ENCODE results near the gene OR10A3. TPM values are rescaled to one million over a fixed set of nuclear protein-coding genes. Genes with fewer than 3 reads are reported as not detected.

Gene OR10A3
- polyA plus RNA-seq, 1 donor from 2014 or later: not detected

GRCh38 chr11:7896009-7896785, 45.3 kb downstream of the OR10A3 start (continued):
- TF ChIP-seq CTCF (IDR thresholded peaks at IDR 0.05; ENCODE audit: poor library complexity, severe bottlenecking) (no peak), POLR2AphosphoS5 (IDR thresholded peaks at IDR 0.05) (no peak)

GRCh38 chr11:7894251-7894650, 47.3 kb downstream of the OR10A3 start:
- Histone ChIP-seq H3K4me2 (ENCODE audit: low read length) (no peak overlapping the region), H3K9me3 (ENCODE audit: low read length) (no peaks in the 10 kb centered on the region), H3K9ac (ENCODE audit: low read length) (no peak overlapping the region), H3F3A (ENCODE audit: insufficient read depth, low read length, poor library complexity, severe bottlenecking) (no peaks in the 10 kb centered on the region), H3K79me2 (replicated peaks; ENCODE audit: insufficient read depth, low read length) (no peaks in the 10 kb centered on the region), H3K36me3 (ENCODE audit: insufficient read depth, low read length) (no peaks in the 10 kb centered on the region), H3K27ac (ENCODE audit: low read length) (no peak overlapping the region), H3K27me3 (ENCODE audit: insufficient read depth, low read depth, low read length) (no peaks in the 10 kb centered on the region), H2AFZ (ENCODE audit: low read depth, low read length) (no peak overlapping the region), H3K9me2 (ENCODE audit: insufficient read depth, low read length) (no peaks in the 10 kb centered on the region), H3K4me3 (ENCODE audit: low read length) (no peak overlapping the region), H4K20me1 (ENCODE audit: insufficient read depth) (no peaks in the 10 kb centered on the region)
- TF ChIP-seq TAF1 (IDR thresholded peaks at IDR 0.05; ENCODE audit: low read depth) (no peak), SMC3 (conservative IDR thresholded peaks at IDR 0.05; ENCODE audit: poor library complexity) (no peak), RAD21 (conservative IDR thresholded peaks at IDR 0.05) (no peak), EZH2 (IDR thresholded peaks at IDR 0.05; ENCODE audit: borderline replicate concordance, insufficient read depth, low read length, poor library complexity, severe bottlenecking) (no peak), EP300 (conservative IDR thresholded peaks at IDR 0.05; ENCODE audit: poor library complexity, severe bottlenecking) (no peak), REST (IDR thresholded peaks at IDR 0.05; ENCODE audit: borderline replicate concordance) (no peak), POLR2AphosphoS5 (IDR thresholded peaks at IDR 0.05) (no peak), MXI1 (conservative IDR thresholded peaks at IDR 0.05; ENCODE audit: poor library complexity, severe bottlenecking) (no peak), CTCF (IDR thresholded peaks at IDR 0.05; ENCODE audit: poor library complexity, severe bottlenecking) (no peak)

Measured in neural cell (in vitro differentiated cells).